H1 (cell line): ENCODE measurements around the gene NBAS. TPM values are rescaled to one million over a fixed set of nuclear protein-coding genes. Genes with fewer than 3 reads are reported as not detected.

Source experiments
- CTCF ChIA-PET: fragments of 300-600 bp; sonication (Branson Sonifier 250); formaldehyde crosslinking; loops from one replicate; lab custom pipeline; 2021; ENCODE audit not compliant: partially characterized antibody; lab: Charles Lee
- POLR2A ChIA-PET: fragments of 300-600 bp; sonication (Branson Sonifier 250); formaldehyde crosslinking; loops from one replicate; lab custom pipeline; 2021; ENCODE audit warnings: inconsistent platforms; ENCODE audit not compliant: partially characterized antibody; lab: Charles Lee
- DNase-seq, 2 experiments: peaks; one replicate each; pipeline versions ENCODE4 v3.0.0 to v3.0.0-alpha.2; 2010 to 2022; ENCODE audit warnings: low spot score in 2 of 2, low read depth in 1 of 2, mixed read lengths in 1 of 2
- FAIRE-seq: peaks from 2 replicates; lab custom pipeline; 2011; peaks lifted over from hg19 to GRCh38; lab: Jason Lieb, UNC
- H2AFZ ChIP-seq: 2 replicates; pipeline ENCODE4 v1.8.1; 2012; ENCODE audit warnings: low read length, inconsistent platforms
- H2AK5ac ChIP-seq: 2 replicates; pipeline ENCODE4 v1.6.1; 2013; ENCODE audit warnings: low read depth, low read length
- H2BK120ac ChIP-seq: replicated peaks from 2 replicates; pipeline ENCODE3; 2013; ENCODE audit warnings: low read depth, low read length, inconsistent platforms
- H2BK12ac ChIP-seq: 2 replicates; pipeline ENCODE4 v1.6.1; 2013; ENCODE audit warnings: low read depth, low read length
- H2BK15ac ChIP-seq: 2 replicates; pipeline ENCODE4 v1.6.1; 2013; ENCODE audit warnings: low read length
- H2BK20ac ChIP-seq: 2 replicates; pipeline ENCODE4 v1.6.1; 2013; ENCODE audit warnings: low read length
- H2BK5ac ChIP-seq: 2 replicates; pipeline ENCODE4 v1.6.1; 2013; ENCODE audit warnings: low read depth, low read length
- H3K14ac ChIP-seq: 2 replicates; pipeline ENCODE4 v1.6.1; 2013; ENCODE audit warnings: inconsistent platforms; ENCODE audit not compliant: insufficient read length
- H3K18ac ChIP-seq: 2 replicates; pipeline ENCODE4 v1.6.1; 2013; ENCODE audit warnings: low read length; ENCODE audit errors: extremely low read depth
- H3K23ac ChIP-seq: 2 replicates; pipeline ENCODE4 v1.6.1; 2013; ENCODE audit warnings: inconsistent platforms; ENCODE audit not compliant: insufficient read length
- H3K23me2 ChIP-seq: 2 replicates; pipeline ENCODE4 v1.6.1; 2013; ENCODE audit warnings: low read depth, low read length
- H3K27ac ChIP-seq: 2 replicates; pipeline ENCODE4 v1.6.1; 2011; ENCODE audit warnings: low read depth, low read length, inconsistent platforms
- H3K27me3 ChIP-seq, 4 experiments: replicated peaks in 1 of 4; 1 replicate in 1 of 4; 2 replicates in 3 of 4; pipeline versions ENCODE4 v1.6.1 to v1.8.1; 2011 to 2013; ENCODE audit warnings: low read length in 3 of 4, mild to moderate bottlenecking in 3 of 4, inconsistent platforms in 2 of 4, mixed read lengths in 2 of 4, moderate library complexity in 1 of 4; ENCODE audit not compliant: control insufficient read depth in 3 of 4, insufficient read depth in 3 of 4; ENCODE audit errors: extremely low read depth in 1 of 4
- H3K36me3 ChIP-seq, 4 experiments: 2 replicates each; pipeline versions ENCODE4 v1.6.1 to v1.8.1; 2011 to 2013; ENCODE audit warnings: mild to moderate bottlenecking in 4 of 4, low read length in 3 of 4, moderate library complexity in 2 of 4, control low read depth in 1 of 4, inconsistent platforms in 1 of 4; ENCODE audit not compliant: insufficient read depth in 4 of 4, control insufficient read depth in 2 of 4
- H3K4ac ChIP-seq: replicated peaks from 2 replicates; pipeline ENCODE3; 2013; ENCODE audit warnings: low read length, low read depth, mixed read lengths, inconsistent platforms; ENCODE audit not compliant: insufficient read length
- H3K4me1 ChIP-seq, 4 experiments: replicated peaks in 1 of 4; 1 replicate in 1 of 4; 2 replicates in 3 of 4; pipeline versions ENCODE4 v1.6.1 to v1.8.1; 2011 to 2013; ENCODE audit warnings: low read length in 3 of 4, inconsistent platforms in 2 of 4, mixed read lengths in 1 of 4; ENCODE audit not compliant: insufficient read depth in 4 of 4, control insufficient read depth in 3 of 4
- H3K4me2 ChIP-seq, 2 experiments: 2 replicates each; pipeline versions ENCODE4 v1.6.1 to v1.8.1; 2011 to 2013; ENCODE audit warnings: low read depth in 2 of 2, low read length in 2 of 2, control low read depth in 1 of 2, inconsistent platforms in 1 of 2, mild to moderate bottlenecking in 1 of 2; ENCODE audit not compliant: insufficient read depth in 1 of 2
- H3K4me3 ChIP-seq, 4 experiments: fragments of 200-600, 300-600 bp in 1 of 4; sonication (generic), shearing (Covaris generic), sonication (Bioruptor Twin) in 1 of 4; 2 replicates each; pipeline versions ENCODE4 v1.5.1 to v1.8.1; 2011 to 2016; ENCODE audit warnings: low read length in 4 of 4, low read depth in 3 of 4, control low read depth in 2 of 4, inconsistent platforms in 2 of 4, mild to moderate bottlenecking in 2 of 4, mixed read lengths in 1 of 4, moderate library complexity in 1 of 4; ENCODE audit not compliant: insufficient read depth in 2 of 4; ENCODE audit errors: extremely low read depth in 1 of 4
- H3K56ac ChIP-seq: replicated peaks from 2 replicates; pipeline ENCODE3; 2013; ENCODE audit warnings: low read depth, mild to moderate bottlenecking, mixed read lengths, low read length, inconsistent platforms; ENCODE audit not compliant: insufficient read length
- H3K79me1 ChIP-seq: 2 replicates; pipeline ENCODE4 v1.6.1; 2013; ENCODE audit warnings: low read depth, low read length, control low read depth
- H3K79me2 ChIP-seq, 2 experiments: 2 replicates each; pipeline versions ENCODE4 v1.6.1 to v1.8.1; 2012 to 2013; ENCODE audit warnings: low read length in 2 of 2, mild to moderate bottlenecking in 2 of 2, inconsistent platforms in 1 of 2; ENCODE audit not compliant: insufficient read depth in 2 of 2, control insufficient read depth in 1 of 2
- H3K9ac ChIP-seq, 4 experiments: replicated peaks in 1 of 4; 1 replicate in 1 of 4; 2 replicates in 3 of 4; pipeline versions ENCODE4 v1.6.1 to v1.8.1; 2011 to 2013; ENCODE audit warnings: low read depth in 3 of 4, low read length in 3 of 4, control low read depth in 2 of 4, mild to moderate bottlenecking in 2 of 4, moderate library complexity in 2 of 4, inconsistent platforms in 1 of 4; ENCODE audit errors: extremely low read depth in 1 of 4
- H3K9me3 ChIP-seq, 2 experiments: 2 replicates each; pipeline versions ENCODE4 v1.6.1 to v1.8.1; 2012 to 2013; ENCODE audit warnings: mild to moderate bottlenecking in 2 of 2, moderate library complexity in 2 of 2, control low read depth in 1 of 2, inconsistent platforms in 1 of 2, low read depth in 1 of 2, low read length in 1 of 2, mixed read lengths in 1 of 2; ENCODE audit not compliant: insufficient read depth in 2 of 2
- H4K20me1 ChIP-seq, 2 experiments: replicated peaks in 1 of 2; 2 replicates each; pipeline versions ENCODE3 to v1.8.1; 2011 to 2013; ENCODE audit warnings: inconsistent platforms in 2 of 2, low read length in 2 of 2, mild to moderate bottlenecking in 1 of 2; ENCODE audit not compliant: insufficient read depth in 2 of 2, control insufficient read depth in 1 of 2
- H4K5ac ChIP-seq: 2 replicates; pipeline ENCODE4 v1.6.1; 2013; ENCODE audit warnings: low read length, low read depth, mixed read lengths, inconsistent platforms; ENCODE audit not compliant: insufficient read length
- H4K8ac ChIP-seq: 2 replicates; pipeline ENCODE4 v1.8.0; 2013; ENCODE audit warnings: mild to moderate bottlenecking, moderate library complexity, low read length, inconsistent platforms; ENCODE audit not compliant: insufficient read depth; ENCODE audit errors: extremely low read depth
- H4K91ac ChIP-seq: replicated peaks from 2 replicates; pipeline ENCODE3; 2013; ENCODE audit warnings: low read length, mixed read lengths, inconsistent platforms; ENCODE audit not compliant: insufficient read length
- CTCF ChIP-seq, 3 experiments: IDR thresholded peaks; 1 replicate in 2 of 3; 2 replicates in 1 of 3; pipeline versions ENCODE4 v1.5.1 to v1.6.1; 2011; ENCODE audit warnings: low read length in 3 of 3, mild to moderate bottlenecking in 3 of 3, inconsistent platforms in 2 of 3, low read depth in 1 of 3, moderate library complexity in 1 of 3; ENCODE audit not compliant: insufficient read depth in 1 of 3; ENCODE audit errors: control extremely low read depth in 1 of 3
- EP300 ChIP-seq, 2 experiments: IDR thresholded peaks; 1 replicate in 1 of 2; 2 replicates in 1 of 2; pipeline ENCODE4 v1.6.1; 2011 to 2012; ENCODE audit warnings: low read depth in 2 of 2, low read length in 2 of 2, mild to moderate bottlenecking in 2 of 2, borderline replicate concordance in 1 of 2, inconsistent platforms in 1 of 2, moderate library complexity in 1 of 2
- GTF2F1 ChIP-seq: IDR thresholded peaks from 2 replicates; pipeline ENCODE4 v1.6.1; 2012; ENCODE audit warnings: low read depth, low read length, improper control_type of control experiment, borderline replicate concordance
- SP4 ChIP-seq: IDR thresholded peaks from 2 replicates; pipeline ENCODE4 v1.6.1; 2012; ENCODE audit warnings: low read length, inconsistent platforms
- WGBS, 2 experiments: shearing (Covaris generic) in 1 of 2; methylation state at CpG; one replicate each; pipeline versions ENCODE4 v1.1.6 to v1.1.7; 2013 to 2015; ENCODE audit warnings: low lambda C conversion rate in 2 of 2, mixed read lengths in 2 of 2, inconsistent platforms in 1 of 2, low coverage in 1 of 2, missing lambda C conversion rate in 1 of 2; ENCODE audit not compliant: insufficient replicate concordance in 2 of 2, insufficient coverage in 1 of 2, insufficient read length in 1 of 2; ENCODE audit errors: extremely low coverage in 1 of 2, missing lambda C conversion rate in 1 of 2; 5-methylcytosine and 5-hydroxymethylcytosine counted together
- polyA plus RNA-seq, 7 experiments: library from polyadenylated mRNA; depleted of rRNA in 3 of 7; stranded (reverse) in 5 of 7; unstranded in 2 of 7; fragments of >200 nt in 5 of 7; fragments of 200-250 nt in 2 of 7; gene quantifications; 1 replicate in 5 of 7; 2 replicates in 1 of 7; 4 replicates in 1 of 7; pipeline versions ENCODE4 v1.2.1 to v1.2.3, GENCODE V29; 2011 to 2013; ENCODE audit warnings: missing spikeins in 2 of 7, mixed read lengths in 2 of 7
- total RNA-seq: library from RNA; stranded (reverse); fragmentation: NEBNext Ultra II Directional; extraction: Animal tissue kit (Norgen Biotek cat#: 25700); gene quantifications from 2 replicates; pipeline ENCODE4 v1.2.1, GENCODE V29; 2021

Gene NBAS
- total and polyA plus RNA-seq, 2 of the 8 experiments (the other 6 are each of a cell fraction or from before 2014, with no cell fraction given): 19.6 to 34.8 TPM

- no peak for DNase-seq
- Histone ChIP-seq H2BK120ac (no peak overlapping the region), H4K20me1 (no peaks in the 10 kb centered on the region), H3K4me2 (no peak overlapping the region), H4K5ac (no peak overlapping the region), H3K79me2 (no peaks in the 10 kb centered on the region), H3K18ac (no peak overlapping the region), H3K4ac (no peak overlapping the region), H3K4me1 (peaks cover 0 to 3% (median 3%) of the 10 kb centered on the region in 4 experiments; a peak in 2 of 7 replicates), H3K27ac (no peak overlapping the region), H4K8ac (no peak overlapping the region), H3K23ac (no peak overlapping the region), H3K79me1 (no peaks in the 10 kb centered on the region), H3K23me2 (no peaks in the 10 kb centered on the region), H3K4me3 (no peak overlapping the region), H2BK20ac (no peak overlapping the region), H4K91ac (no peak overlapping the region), H2BK15ac (no peak overlapping the region), H2AK5ac (no peak overlapping the region), H3K9ac (no peak overlapping the region), H3K36me3 (no peaks in the 10 kb centered on the region), H2AFZ (no peak overlapping the region), H2BK5ac (no peak overlapping the region), H3K56ac (no peak overlapping the region), H3K9me3 (no peaks in the 10 kb centered on the region), H3K14ac (no peak overlapping the region), H3K27me3 (no peaks in the 10 kb centered on the region), H2BK12ac (no peak overlapping the region)
- ChIA-PET CTCF (interaction anchor here (0.6 to 2.0 kb wide), 2 partner anchors 10 to 379 kb away, joined by 3 to 6 read pairs; no protein-coding TSS in a partner anchor), POLR2A (no interaction called here)
- no peak for FAIRE-seq
- 92% methylated on average over 12 of the region's 12 CpGs; no CpG with 5 or more reads in 1 of the 2 experiments for WGBS, 2 experiments
- TF ChIP-seq CTCF (IDR thresholded peaks at IDR 0.05; ENCODE audit: control extremely low read depth in 1 of 3, insufficient read depth in 1 of 3, low read depth in 1 of 3, low read length in 3 of 3) (no peak), GTF2F1 (no peak), SP4 (no peak), EP300 (IDR thresholded peaks at IDR 0.05; ENCODE audit: borderline replicate concordance in 1 of 2, low read depth in 2 of 2, low read length in 2 of 2) (no peak)
Measured at GRCh38 chr2:15166878-15167277, 394.3 kb downstream of the NBAS start.
